Peyer's patch (tissue), 4 donors: Measurements from ENCODE around the gene ACSS1.

Experiments used
- POLR2A ChIP-seq, 2 donors: fragments of 450-650 bp; IDR thresholded peaks; one replicate each; pipeline ENCODE4 v1.5.1; 2017; ENCODE audit warnings: antibody characterized with exemption in 2 of 2, mild to moderate bottlenecking in 2 of 2, moderate library complexity in 2 of 2
- TF ChIP-seq, protein P1 (sequence below), 6 experiments: fragments of 450-650 bp in 4 of 6; fragments of 200-600 bp in 2 of 6; sonication (generic) in 1 of 6; IDR thresholded peaks; one replicate each; pipeline ENCODE4 v1.5.1; 2017 to 2019; ENCODE audit warnings: antibody characterized with exemption in 6 of 6, mild to moderate bottlenecking in 3 of 6, moderate library complexity in 1 of 6

- TF ChIP-seq, protein P1, sequence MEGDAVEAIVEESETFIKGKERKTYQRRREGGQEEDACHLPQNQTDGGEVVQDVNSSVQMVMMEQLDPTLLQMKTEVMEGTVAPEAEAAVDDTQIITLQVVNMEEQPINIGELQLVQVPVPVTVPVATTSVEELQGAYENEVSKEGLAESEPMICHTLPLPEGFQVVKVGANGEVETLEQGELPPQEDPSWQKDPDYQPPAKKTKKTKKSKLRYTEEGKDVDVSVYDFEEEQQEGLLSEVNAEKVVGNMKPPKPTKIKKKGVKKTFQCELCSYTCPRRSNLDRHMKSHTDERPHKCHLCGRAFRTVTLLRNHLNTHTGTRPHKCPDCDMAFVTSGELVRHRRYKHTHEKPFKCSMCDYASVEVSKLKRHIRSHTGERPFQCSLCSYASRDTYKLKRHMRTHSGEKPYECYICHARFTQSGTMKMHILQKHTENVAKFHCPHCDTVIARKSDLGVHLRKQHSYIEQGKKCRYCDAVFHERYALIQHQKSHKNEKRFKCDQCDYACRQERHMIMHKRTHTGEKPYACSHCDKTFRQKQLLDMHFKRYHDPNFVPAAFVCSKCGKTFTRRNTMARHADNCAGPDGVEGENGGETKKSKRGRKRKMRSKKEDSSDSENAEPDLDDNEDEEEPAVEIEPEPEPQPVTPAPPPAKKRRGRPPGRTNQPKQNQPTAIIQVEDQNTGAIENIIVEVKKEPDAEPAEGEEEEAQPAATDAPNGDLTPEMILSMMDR (IDR thresholded peaks at IDR 0.05), result no peak
- TF ChIP-seq POLR2A (IDR thresholded peaks at IDR 0.05), result no peak
These were observed 37.0 kb downstream of the ACSS1 start for GRCh38 chr20:25020901-25021301.
